ENCODE results near the gene POGK.

- TF ChIP-seq CTCF (conservative IDR thresholded peaks at IDR 0.05; ENCODE audit: low read depth in 2 of 2) (peak; percentile 71 to 93), EZH2 (IDR thresholded peaks at IDR 0.05; ENCODE audit: low read depth, unreplicated experiment) (no peak), CREB1 (CRISPR knock-in tag; IDR thresholded peaks at IDR 0.05; ENCODE audit: low read depth) (peak; percentile 21; the same call in 1 of the 2 replicates), POLR2AphosphoS5 (IDR thresholded peaks at IDR 0.05; ENCODE audit: low read depth) (no peak)
Measured at GRCh38 chr1:166884040-166884642, 44.9 kb downstream of the POGK start.
